A673 (cell line): ENCODE data around the gene KAT5.

Experiments
- EZH2 ChIP-seq: fragments of 200-600 bp; sonication (generic); IDR thresholded peaks from 2 replicates; pipeline ENCODE4 v1.6.1; 2017; ENCODE audit warnings: borderline replicate concordance, low read depth, mild to moderate bottlenecking, mixed read lengths, antibody characterized with exemption, low read length; ENCODE audit not compliant: poor library complexity, severe bottlenecking
- TF ChIP-seq, protein P1 (sequence below): fragments of 300-800, 200-600 bp; sonication (generic); conservative IDR thresholded peaks from 2 replicates; pipeline ENCODE4 v1.5.1; 2017; ENCODE audit warnings: low read depth, mild to moderate bottlenecking, antibody characterized with exemption, low read length, moderate library complexity, mixed read lengths

DNA sequence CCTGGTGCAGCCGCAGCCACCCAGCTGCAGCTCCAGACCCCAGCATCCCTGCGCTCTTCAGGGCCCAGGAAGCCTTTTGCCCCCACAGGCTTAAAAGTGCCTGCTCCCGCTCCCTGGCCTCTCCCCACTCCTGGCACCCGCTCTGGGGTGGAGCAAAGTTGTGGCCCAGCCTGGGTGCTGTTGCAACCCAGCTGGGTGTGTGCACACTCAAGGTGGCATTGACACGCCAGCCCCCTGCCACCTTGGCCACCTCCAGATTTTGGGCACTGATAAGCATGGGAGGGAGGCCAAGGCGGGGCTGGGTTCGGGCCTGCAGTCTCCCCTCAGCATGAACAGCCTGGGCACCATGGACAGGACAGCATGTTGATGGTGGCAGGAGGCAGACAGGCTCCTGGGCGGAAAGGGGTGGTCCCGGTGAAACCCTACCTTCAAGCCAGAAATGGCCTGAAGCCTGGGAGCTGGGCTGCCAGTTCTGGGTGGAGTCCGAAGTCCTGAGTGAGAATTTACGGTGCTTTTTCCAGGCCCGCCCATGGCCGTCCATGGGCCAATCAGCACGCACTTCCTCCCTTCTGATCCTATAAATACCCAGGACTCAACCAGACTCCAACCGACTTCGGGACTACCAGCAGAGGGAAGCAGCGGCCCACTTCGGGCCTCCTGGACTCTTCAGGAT, 32.1 kb downstream of the KAT5 start:
- TF ChIP-seq, protein P1, sequence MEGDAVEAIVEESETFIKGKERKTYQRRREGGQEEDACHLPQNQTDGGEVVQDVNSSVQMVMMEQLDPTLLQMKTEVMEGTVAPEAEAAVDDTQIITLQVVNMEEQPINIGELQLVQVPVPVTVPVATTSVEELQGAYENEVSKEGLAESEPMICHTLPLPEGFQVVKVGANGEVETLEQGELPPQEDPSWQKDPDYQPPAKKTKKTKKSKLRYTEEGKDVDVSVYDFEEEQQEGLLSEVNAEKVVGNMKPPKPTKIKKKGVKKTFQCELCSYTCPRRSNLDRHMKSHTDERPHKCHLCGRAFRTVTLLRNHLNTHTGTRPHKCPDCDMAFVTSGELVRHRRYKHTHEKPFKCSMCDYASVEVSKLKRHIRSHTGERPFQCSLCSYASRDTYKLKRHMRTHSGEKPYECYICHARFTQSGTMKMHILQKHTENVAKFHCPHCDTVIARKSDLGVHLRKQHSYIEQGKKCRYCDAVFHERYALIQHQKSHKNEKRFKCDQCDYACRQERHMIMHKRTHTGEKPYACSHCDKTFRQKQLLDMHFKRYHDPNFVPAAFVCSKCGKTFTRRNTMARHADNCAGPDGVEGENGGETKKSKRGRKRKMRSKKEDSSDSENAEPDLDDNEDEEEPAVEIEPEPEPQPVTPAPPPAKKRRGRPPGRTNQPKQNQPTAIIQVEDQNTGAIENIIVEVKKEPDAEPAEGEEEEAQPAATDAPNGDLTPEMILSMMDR = peak; percentile 61
- no peak for TF ChIP-seq EZH2
